Measurements from ENCODE around the gene SCFD2.

- TF ChIP-seq EZH2 (IDR thresholded peaks at IDR 0.05; ENCODE audit: borderline replicate concordance, low read depth, low read length, severe bottlenecking) (no peak), CTCF (IDR thresholded peaks at IDR 0.05; ENCODE audit: borderline replicate concordance, extremely low read depth, low read length, poor library complexity, severe bottlenecking) (no peak)
Observed at GRCh38 chr4:53137468-53137867, 228.4 kb downstream of the SCFD2 start.

Data from DND-41 (cell line).